Mucosa of stomach (tissue), 1 donor: ENCODE results near the gene ROBO1.

Source experiments
- H3K27me3 ChIP-seq: one replicate; pipeline ENCODE4 v1.7.0; 2013; ENCODE audit warnings: mild to moderate bottlenecking, low read length; ENCODE audit not compliant: control insufficient read depth, insufficient read depth
- H3K36me3 ChIP-seq: one replicate; pipeline ENCODE4 v1.7.0; 2013; ENCODE audit warnings: low read length; ENCODE audit not compliant: control insufficient read depth, insufficient read depth
- H3K4me1 ChIP-seq: one replicate; pipeline ENCODE4 v1.7.0; 2013; ENCODE audit warnings: mild to moderate bottlenecking, low read length; ENCODE audit not compliant: control insufficient read depth, insufficient read depth
- H3K4me3 ChIP-seq: one replicate; pipeline ENCODE4 v1.7.0; 2013; ENCODE audit warnings: low read length
- H3K9ac ChIP-seq: one replicate; pipeline ENCODE4 v1.7.0; 2013; ENCODE audit warnings: mild to moderate bottlenecking, low read length, moderate library complexity
- H3K9me3 ChIP-seq: one replicate; pipeline ENCODE4 v1.7.0; 2013; ENCODE audit warnings: mild to moderate bottlenecking, low read length, moderate library complexity; ENCODE audit not compliant: control insufficient read depth
- donor health status: Pancreatic carcinoma.

The ROBO1 gene

GRCh38 chr3:79113876-79114275 is 653.9 kb downstream of the ROBO1 start:
- no peaks in the 10 kb centered on the region for H3K4me1 ChIP-seq
- H3K9me3 ChIP-seq: peaks cover 4% of the 10 kb centered on the region
- H3K9ac ChIP-seq: no peak overlapping the region
- H3K4me3 ChIP-seq: no peak overlapping the region
- no peaks in the 10 kb centered on the region for H3K27me3 ChIP-seq
- H3K36me3 ChIP-seq: no peaks in the 10 kb centered on the region

- H3K4me3 ChIP-seq: no peak overlapping the region
- peaks cover 4% of the 10 kb centered on the region for H3K9me3 ChIP-seq
- H3K36me3 ChIP-seq: no peaks in the 10 kb centered on the region
- no peak overlapping the region for H3K9ac ChIP-seq
- no peaks in the 10 kb centered on the region for H3K4me1 ChIP-seq
- no peaks in the 10 kb centered on the region for H3K27me3 ChIP-seq
Observed at GRCh38 chr3:79111375-79112052, 656.3 kb downstream of the ROBO1 start.

- H3K4me3 ChIP-seq: no peak overlapping the region
- H3K9me3 ChIP-seq: peaks cover 4% of the 10 kb centered on the region
- no peaks in the 10 kb centered on the region for H3K27me3 ChIP-seq
- H3K36me3 ChIP-seq: no peaks in the 10 kb centered on the region
- no peak overlapping the region for H3K9ac ChIP-seq
- H3K4me1 ChIP-seq: no peaks in the 10 kb centered on the region
Observed at GRCh38 chr3:79109754-79110153, 658.0 kb downstream of the ROBO1 start.

GRCh38 chr3:79103307-79103706 is 664.5 kb downstream of the ROBO1 start:
- no peak overlapping the region for H3K9ac ChIP-seq
- H3K36me3 ChIP-seq: no peaks in the 10 kb centered on the region
- H3K9me3 ChIP-seq: no peaks in the 10 kb centered on the region
- no peak overlapping the region for H3K4me3 ChIP-seq
- no peaks in the 10 kb centered on the region for H3K4me1 ChIP-seq
- no peaks in the 10 kb centered on the region for H3K27me3 ChIP-seq

- no peaks in the 10 kb centered on the region for H3K9me3 ChIP-seq
- H3K4me1 ChIP-seq: no peaks in the 10 kb centered on the region
- H3K27me3 ChIP-seq: no peaks in the 10 kb centered on the region
- no peaks in the 10 kb centered on the region for H3K36me3 ChIP-seq
- H3K9ac ChIP-seq: no peak overlapping the region
- H3K4me3 ChIP-seq: no peak overlapping the region
Observed at GRCh38 chr3:79097964-79098660, 669.7 kb downstream of the ROBO1 start.

- H3K9me3 ChIP-seq: no peaks in the 10 kb centered on the region
- H3K9ac ChIP-seq: no peak overlapping the region
- H3K36me3 ChIP-seq: no peaks in the 10 kb centered on the region
- H3K4me3 ChIP-seq: no peak overlapping the region
- H3K27me3 ChIP-seq: no peaks in the 10 kb centered on the region
- H3K4me1 ChIP-seq: no peaks in the 10 kb centered on the region
Observed at GRCh38 chr3:79094654-79095053, 673.1 kb downstream of the ROBO1 start.

GRCh38 chr3:79086514-79086913 is 681.3 kb downstream of the ROBO1 start:
- no peaks in the 10 kb centered on the region for H3K27me3 ChIP-seq

GRCh38 chr3:79085171-79085570 is 682.6 kb downstream of the ROBO1 start:
- Histone ChIP-seq H3K9me3 (no peaks in the 10 kb centered on the region), H3K27me3 (no peaks in the 10 kb centered on the region), H3K4me1 (no peaks in the 10 kb centered on the region), H3K9ac (no peak overlapping the region), H3K36me3 (no peaks in the 10 kb centered on the region), H3K4me3 (no peak overlapping the region)

More at GRCh38 chr3:79086514-79086913, 681.3 kb downstream of the ROBO1 start:
- Histone ChIP-seq H3K4me3 (no peak overlapping the region), H3K9ac (no peak overlapping the region), H3K36me3 (no peaks in the 10 kb centered on the region), H3K9me3 (no peaks in the 10 kb centered on the region), H3K4me1 (no peaks in the 10 kb centered on the region)

- Histone ChIP-seq H3K4me3 (no peak overlapping the region), H3K27me3 (no peaks in the 10 kb centered on the region), H3K4me1 (no peaks in the 10 kb centered on the region), H3K36me3 (no peaks in the 10 kb centered on the region), H3K9ac (no peak overlapping the region), H3K9me3 (no peaks in the 10 kb centered on the region)
Observed at GRCh38 chr3:79081335-79081734, 686.5 kb downstream of the ROBO1 start.

GRCh38 chr3:79074558-79074957 is 693.2 kb downstream of the ROBO1 start:
- no peaks in the 10 kb centered on the region for H3K4me1 ChIP-seq
- H3K9ac ChIP-seq: no peak overlapping the region
- H3K27me3 ChIP-seq: no peaks in the 10 kb centered on the region
- no peak overlapping the region for H3K4me3 ChIP-seq
- no peaks in the 10 kb centered on the region for H3K9me3 ChIP-seq
- H3K36me3 ChIP-seq: no peaks in the 10 kb centered on the region

GRCh38 chr3:79067734-79068133 is 700.1 kb downstream of the ROBO1 start:
- no peak overlapping the region for H3K4me3 ChIP-seq
- no peaks in the 10 kb centered on the region for H3K36me3 ChIP-seq
- no peaks in the 10 kb centered on the region for H3K4me1 ChIP-seq
- no peaks in the 10 kb centered on the region for H3K27me3 ChIP-seq
- no peak overlapping the region for H3K9ac ChIP-seq
- no peaks in the 10 kb centered on the region for H3K9me3 ChIP-seq

GRCh38 chr3:79066481-79066880 is 701.3 kb downstream of the ROBO1 start:
- Histone ChIP-seq H3K36me3 (no peaks in the 10 kb centered on the region), H3K4me1 (no peaks in the 10 kb centered on the region), H3K9ac (no peak overlapping the region), H3K27me3 (no peaks in the 10 kb centered on the region), H3K4me3 (no peak overlapping the region), H3K9me3 (no peaks in the 10 kb centered on the region)
